H1 (cell line): Measurements from ENCODE around the gene ASPDH. TPM values are rescaled to one million over a fixed set of nuclear protein-coding genes. Genes with fewer than 3 reads are reported as not detected.
A peak's percentile ranks its signal among the peaks of the same experiment; 100 is the strongest.

ENCODE experiments used
- CTCF ChIA-PET: fragments of 300-600 bp; sonication (Branson Sonifier 250); formaldehyde crosslinking; loops from one replicate; lab custom pipeline; 2021; ENCODE audit not compliant: partially characterized antibody; lab: Charles Lee
- POLR2A ChIA-PET: fragments of 300-600 bp; sonication (Branson Sonifier 250); formaldehyde crosslinking; loops from one replicate; lab custom pipeline; 2021; ENCODE audit warnings: inconsistent platforms; ENCODE audit not compliant: partially characterized antibody; lab: Charles Lee
- DNase-seq, 2 experiments: peaks; one replicate each; pipeline versions ENCODE4 v3.0.0 to v3.0.0-alpha.2; 2010 to 2022; ENCODE audit warnings: low spot score in 2 of 2, low read depth in 1 of 2, mixed read lengths in 1 of 2
- FAIRE-seq: peaks from 2 replicates; lab custom pipeline; 2011; peaks lifted over from hg19 to GRCh38; lab: Jason Lieb, UNC
- H2AFZ ChIP-seq: 2 replicates; pipeline ENCODE4 v1.8.1; 2012; ENCODE audit warnings: low read length, inconsistent platforms
- H2AK5ac ChIP-seq: 2 replicates; pipeline ENCODE4 v1.6.1; 2013; ENCODE audit warnings: low read depth, low read length
- H2BK120ac ChIP-seq: replicated peaks from 2 replicates; pipeline ENCODE3; 2013; ENCODE audit warnings: low read depth, low read length, inconsistent platforms
- H2BK12ac ChIP-seq: 2 replicates; pipeline ENCODE4 v1.6.1; 2013; ENCODE audit warnings: low read depth, low read length
- H2BK15ac ChIP-seq: 2 replicates; pipeline ENCODE4 v1.6.1; 2013; ENCODE audit warnings: low read length
- H2BK20ac ChIP-seq: 2 replicates; pipeline ENCODE4 v1.6.1; 2013; ENCODE audit warnings: low read length
- H2BK5ac ChIP-seq: 2 replicates; pipeline ENCODE4 v1.6.1; 2013; ENCODE audit warnings: low read depth, low read length
- H3K14ac ChIP-seq: 2 replicates; pipeline ENCODE4 v1.6.1; 2013; ENCODE audit warnings: inconsistent platforms; ENCODE audit not compliant: insufficient read length
- H3K18ac ChIP-seq: 2 replicates; pipeline ENCODE4 v1.6.1; 2013; ENCODE audit warnings: low read length; ENCODE audit errors: extremely low read depth
- H3K23ac ChIP-seq: 2 replicates; pipeline ENCODE4 v1.6.1; 2013; ENCODE audit warnings: inconsistent platforms; ENCODE audit not compliant: insufficient read length
- H3K23me2 ChIP-seq: 2 replicates; pipeline ENCODE4 v1.6.1; 2013; ENCODE audit warnings: low read depth, low read length
- H3K27ac ChIP-seq: 2 replicates; pipeline ENCODE4 v1.6.1; 2011; ENCODE audit warnings: low read depth, low read length, inconsistent platforms
- H3K27me3 ChIP-seq, 4 experiments: replicated peaks in 1 of 4; 1 replicate in 1 of 4; 2 replicates in 3 of 4; pipeline versions ENCODE4 v1.6.1 to v1.8.1; 2011 to 2013; ENCODE audit warnings: low read length in 3 of 4, mild to moderate bottlenecking in 3 of 4, inconsistent platforms in 2 of 4, mixed read lengths in 2 of 4, moderate library complexity in 1 of 4; ENCODE audit not compliant: control insufficient read depth in 3 of 4, insufficient read depth in 3 of 4; ENCODE audit errors: extremely low read depth in 1 of 4
- H3K36me3 ChIP-seq, 4 experiments: 2 replicates each; pipeline versions ENCODE4 v1.6.1 to v1.8.1; 2011 to 2013; ENCODE audit warnings: mild to moderate bottlenecking in 4 of 4, low read length in 3 of 4, moderate library complexity in 2 of 4, control low read depth in 1 of 4, inconsistent platforms in 1 of 4; ENCODE audit not compliant: insufficient read depth in 4 of 4, control insufficient read depth in 2 of 4
- H3K4ac ChIP-seq: replicated peaks from 2 replicates; pipeline ENCODE3; 2013; ENCODE audit warnings: low read length, low read depth, mixed read lengths, inconsistent platforms; ENCODE audit not compliant: insufficient read length
- H3K4me1 ChIP-seq, 4 experiments: replicated peaks in 1 of 4; 1 replicate in 1 of 4; 2 replicates in 3 of 4; pipeline versions ENCODE4 v1.6.1 to v1.8.1; 2011 to 2013; ENCODE audit warnings: low read length in 3 of 4, inconsistent platforms in 2 of 4, mixed read lengths in 1 of 4; ENCODE audit not compliant: insufficient read depth in 4 of 4, control insufficient read depth in 3 of 4
- H3K4me2 ChIP-seq, 2 experiments: 2 replicates each; pipeline versions ENCODE4 v1.6.1 to v1.8.1; 2011 to 2013; ENCODE audit warnings: low read depth in 2 of 2, low read length in 2 of 2, control low read depth in 1 of 2, inconsistent platforms in 1 of 2, mild to moderate bottlenecking in 1 of 2; ENCODE audit not compliant: insufficient read depth in 1 of 2
- H3K4me3 ChIP-seq, 4 experiments: fragments of 200-600, 300-600 bp in 1 of 4; sonication (generic), shearing (Covaris generic), sonication (Bioruptor Twin) in 1 of 4; 2 replicates each; pipeline versions ENCODE4 v1.5.1 to v1.8.1; 2011 to 2016; ENCODE audit warnings: low read length in 4 of 4, low read depth in 3 of 4, control low read depth in 2 of 4, inconsistent platforms in 2 of 4, mild to moderate bottlenecking in 2 of 4, mixed read lengths in 1 of 4, moderate library complexity in 1 of 4; ENCODE audit not compliant: insufficient read depth in 2 of 4; ENCODE audit errors: extremely low read depth in 1 of 4
- H3K56ac ChIP-seq: replicated peaks from 2 replicates; pipeline ENCODE3; 2013; ENCODE audit warnings: low read depth, mild to moderate bottlenecking, mixed read lengths, low read length, inconsistent platforms; ENCODE audit not compliant: insufficient read length
- H3K79me1 ChIP-seq: 2 replicates; pipeline ENCODE4 v1.6.1; 2013; ENCODE audit warnings: low read depth, low read length, control low read depth
- H3K79me2 ChIP-seq, 2 experiments: 2 replicates each; pipeline versions ENCODE4 v1.6.1 to v1.8.1; 2012 to 2013; ENCODE audit warnings: low read length in 2 of 2, mild to moderate bottlenecking in 2 of 2, inconsistent platforms in 1 of 2; ENCODE audit not compliant: insufficient read depth in 2 of 2, control insufficient read depth in 1 of 2
- H3K9ac ChIP-seq, 4 experiments: replicated peaks in 1 of 4; 1 replicate in 1 of 4; 2 replicates in 3 of 4; pipeline versions ENCODE4 v1.6.1 to v1.8.1; 2011 to 2013; ENCODE audit warnings: low read depth in 3 of 4, low read length in 3 of 4, control low read depth in 2 of 4, mild to moderate bottlenecking in 2 of 4, moderate library complexity in 2 of 4, inconsistent platforms in 1 of 4; ENCODE audit errors: extremely low read depth in 1 of 4
- H3K9me3 ChIP-seq, 2 experiments: 2 replicates each; pipeline versions ENCODE4 v1.6.1 to v1.8.1; 2012 to 2013; ENCODE audit warnings: mild to moderate bottlenecking in 2 of 2, moderate library complexity in 2 of 2, control low read depth in 1 of 2, inconsistent platforms in 1 of 2, low read depth in 1 of 2, low read length in 1 of 2, mixed read lengths in 1 of 2; ENCODE audit not compliant: insufficient read depth in 2 of 2
- H4K20me1 ChIP-seq, 2 experiments: replicated peaks in 1 of 2; 2 replicates each; pipeline versions ENCODE3 to v1.8.1; 2011 to 2013; ENCODE audit warnings: inconsistent platforms in 2 of 2, low read length in 2 of 2, mild to moderate bottlenecking in 1 of 2; ENCODE audit not compliant: insufficient read depth in 2 of 2, control insufficient read depth in 1 of 2
- H4K5ac ChIP-seq: 2 replicates; pipeline ENCODE4 v1.6.1; 2013; ENCODE audit warnings: low read length, low read depth, mixed read lengths, inconsistent platforms; ENCODE audit not compliant: insufficient read length
- H4K8ac ChIP-seq: 2 replicates; pipeline ENCODE4 v1.8.0; 2013; ENCODE audit warnings: mild to moderate bottlenecking, moderate library complexity, low read length, inconsistent platforms; ENCODE audit not compliant: insufficient read depth; ENCODE audit errors: extremely low read depth
- H4K91ac ChIP-seq: replicated peaks from 2 replicates; pipeline ENCODE3; 2013; ENCODE audit warnings: low read length, mixed read lengths, inconsistent platforms; ENCODE audit not compliant: insufficient read length
- BACH1 ChIP-seq: IDR thresholded peaks from 2 replicates; pipeline ENCODE4 v1.6.1; 2012; ENCODE audit warnings: low read length, improper control_type of control experiment
- BCL11A ChIP-seq, 2 experiments: IDR thresholded peaks; one replicate each; pipeline ENCODE4 v1.6.1; 2011; ENCODE audit warnings: low read depth in 2 of 2, low read length in 2 of 2, mild to moderate bottlenecking in 2 of 2
- CBX8 ChIP-seq: fragments of 300-800, 300-1000 bp; sonication (generic); IDR thresholded peaks from 2 replicates; pipeline ENCODE4 v1.7.1; 2016; ENCODE audit warnings: low read depth, low read length, borderline replicate concordance
- CHD1 ChIP-seq: IDR thresholded peaks from 2 replicates; pipeline ENCODE4 v1.6.1; 2012; ENCODE audit warnings: low read depth, low read length, improper control_type of control experiment
- CHD2 ChIP-seq: IDR thresholded peaks from 2 replicates; pipeline ENCODE4 v1.6.1; 2012; ENCODE audit warnings: low read length, improper control_type of control experiment
- JUND ChIP-seq: IDR thresholded peaks from 2 replicates; pipeline ENCODE4 v1.6.1; 2011; ENCODE audit warnings: mild to moderate bottlenecking, improper control_type of control experiment, low read length
- RBBP5 ChIP-seq: IDR thresholded peaks from 2 replicates; pipeline ENCODE4 v1.7.1; 2012; ENCODE audit warnings: low read depth, mild to moderate bottlenecking, inconsistent platforms, low read length, moderate library complexity, borderline replicate concordance
- SIRT6 ChIP-seq: IDR thresholded peaks from one replicate; pipeline ENCODE4 v1.7.1; 2012; ENCODE audit warnings: low read length, inconsistent platforms
- SIX5 ChIP-seq: IDR thresholded peaks from 2 replicates; pipeline ENCODE4 v1.6.1; 2011; ENCODE audit warnings: mild to moderate bottlenecking, low read depth, low read length
- SP2 ChIP-seq: IDR thresholded peaks from 2 replicates; pipeline ENCODE4 v1.6.1; 2012; ENCODE audit warnings: mild to moderate bottlenecking, low read length, inconsistent platforms
- SP4 ChIP-seq: IDR thresholded peaks from 2 replicates; pipeline ENCODE4 v1.6.1; 2012; ENCODE audit warnings: low read length, inconsistent platforms
- TAF1 ChIP-seq: IDR thresholded peaks from 2 replicates; pipeline ENCODE4 v1.6.1; 2011; ENCODE audit warnings: mild to moderate bottlenecking, low read depth, low read length
- TEAD4 ChIP-seq: IDR thresholded peaks from 2 replicates; pipeline ENCODE4 v1.6.1; 2012; ENCODE audit warnings: low read depth, low read length, inconsistent platforms, mixed read lengths
- YY1 ChIP-seq: IDR thresholded peaks from 2 replicates; pipeline ENCODE4 v1.6.1; 2011; ENCODE audit warnings: low read depth, mild to moderate bottlenecking, low read length
- WGBS, 2 experiments: shearing (Covaris generic) in 1 of 2; methylation state at CpG; one replicate each; pipeline versions ENCODE4 v1.1.6 to v1.1.7; 2013 to 2015; ENCODE audit warnings: low lambda C conversion rate in 2 of 2, mixed read lengths in 2 of 2, inconsistent platforms in 1 of 2, low coverage in 1 of 2, missing lambda C conversion rate in 1 of 2; ENCODE audit not compliant: insufficient replicate concordance in 2 of 2, insufficient coverage in 1 of 2, insufficient read length in 1 of 2; ENCODE audit errors: extremely low coverage in 1 of 2, missing lambda C conversion rate in 1 of 2; 5-methylcytosine and 5-hydroxymethylcytosine counted together
- polyA plus RNA-seq, 7 experiments: library from polyadenylated mRNA; depleted of rRNA in 3 of 7; stranded (reverse) in 5 of 7; unstranded in 2 of 7; fragments of >200 nt in 5 of 7; fragments of 200-250 nt in 2 of 7; gene quantifications; 1 replicate in 5 of 7; 2 replicates in 1 of 7; 4 replicates in 1 of 7; pipeline versions ENCODE4 v1.2.1 to v1.2.3, GENCODE V29; 2011 to 2013; ENCODE audit warnings: missing spikeins in 2 of 7, mixed read lengths in 2 of 7
- total RNA-seq: library from RNA; stranded (reverse); fragmentation: NEBNext Ultra II Directional; extraction: Animal tissue kit (Norgen Biotek cat#: 25700); gene quantifications from 2 replicates; pipeline ENCODE4 v1.2.1, GENCODE V29; 2021
- TF ChIP-seq, protein P1 (sequence below): IDR thresholded peaks from 2 replicates; pipeline ENCODE4 v1.6.1; 2012; ENCODE audit warnings: inconsistent platforms

The ASPDH gene
- total and polyA plus RNA-seq, 2 of the 8 experiments (the other 6 are each of a cell fraction or from before 2014, with no cell fraction given), result not detected

DNA sequence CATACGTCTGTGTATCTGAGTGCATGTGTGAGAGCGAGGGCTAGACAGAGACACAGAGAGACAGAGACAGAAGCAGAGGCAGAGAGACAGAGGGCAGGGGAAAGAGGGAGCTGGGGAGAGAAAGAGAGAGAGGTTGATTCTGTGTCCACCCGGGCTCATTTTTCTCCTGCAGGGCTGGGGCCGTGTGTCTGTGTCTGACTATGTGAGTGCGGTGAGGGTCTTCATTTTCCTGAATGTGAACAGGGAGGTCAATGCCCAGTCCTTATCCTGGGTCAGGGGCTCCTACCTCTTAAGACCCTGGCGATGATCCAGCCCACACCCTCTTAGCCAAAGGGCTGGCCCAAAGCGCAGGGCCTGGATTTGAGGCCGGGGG lies 36.9 kb upstream of the ASPDH start:
- no peak overlapping the region for H3K14ac ChIP-seq
- no peak overlapping the region; the same call in 1 of the 2 replicates for H2BK5ac ChIP-seq
- H3K23ac ChIP-seq, result no peak overlapping the region
- H3K9ac ChIP-seq, result no peak overlapping the region
- no peak overlapping the region for H4K91ac ChIP-seq
- FAIRE-seq (no peak), DNase-seq (no peak)
- POLR2A ChIA-PET, result interaction anchor here (1.0 to 1.2 kb wide), 2 partner anchors 14 to 21 kb away, joined by 3 read pairs; no protein-coding TSS in a partner anchor
- peaks cover 0 to 38% (median 23%) of the 10 kb centered on the region in 4 experiments; a peak in 6 of 7 replicates for H3K27me3 ChIP-seq
- H4K20me1 ChIP-seq, result peaks cover 3 to 19% of the 10 kb centered on the region in 2 experiments
- no peak overlapping the region for H3K4ac ChIP-seq
- H3K79me1 ChIP-seq, result no peaks in the 10 kb centered on the region
- peak overlapping the region; percentile 74 to 94 for H3K4me2 ChIP-seq
- H3K56ac ChIP-seq, result no peak overlapping the region
- H2AK5ac ChIP-seq, result 0 out of 2 replicates have a peak overlapping the region, but pooled peaks have one; percentile 44
- H3K36me3 ChIP-seq, result no peaks in the 10 kb centered on the region
- CTCF ChIA-PET, result interaction anchor here (0.6 to 1.0 kb wide), 3 partner anchors 9 to 76 kb away, joined by 3 read pairs; no protein-coding TSS in a partner anchor
- H2BK20ac ChIP-seq, result no peak overlapping the region
- no peak overlapping the region for H4K5ac ChIP-seq
- no peaks in the 10 kb centered on the region for H3K9me3 ChIP-seq
- peaks cover 0 to 22% (median 6%) of the 10 kb centered on the region in 4 experiments; a peak in 6 of 7 replicates for H3K4me1 ChIP-seq
- no peak overlapping the region for H3K18ac ChIP-seq
- no peaks in the 10 kb centered on the region; a peak in 1 of 4 replicates for H3K79me2 ChIP-seq
- no peak overlapping the region for H4K8ac ChIP-seq
- no peak overlapping the region for H2BK120ac ChIP-seq
- H2BK15ac ChIP-seq, result no peak overlapping the region
- WGBS, 2 experiments, result 61% methylated on average over 5 of the region's 8 CpGs; no CpG with 5 or more reads in 1 of the 2 experiments
- H2BK12ac ChIP-seq, result peak overlapping the region; percentile 72; the same call in 1 of the 2 replicates
- no peak overlapping the region for H2AFZ ChIP-seq
- H3K23me2 ChIP-seq, result peaks cover 9% of the 10 kb centered on the region
- H3K27ac ChIP-seq, result no peak overlapping the region
- peak overlapping the region in 2 of 4 experiments; percentile 48 to 78; a peak in 3 of 8 replicates for H3K4me3 ChIP-seq
- TF ChIP-seq CHD1 (no peak), SP4 (no peak), SIX5 (no peak), TEAD4 (no peak), CBX8 (no peak), BCL11A (IDR thresholded peaks at IDR 0.05; ENCODE audit: low read depth in 2 of 2, low read length in 2 of 2) (no peak), RBBP5 (no peak), SIRT6 (no peak), YY1 (no peak), SP2 (no peak), CHD2 (no peak), JUND (no peak), TAF1 (no peak), BACH1 (no peak)
- TF ChIP-seq, protein P1, sequence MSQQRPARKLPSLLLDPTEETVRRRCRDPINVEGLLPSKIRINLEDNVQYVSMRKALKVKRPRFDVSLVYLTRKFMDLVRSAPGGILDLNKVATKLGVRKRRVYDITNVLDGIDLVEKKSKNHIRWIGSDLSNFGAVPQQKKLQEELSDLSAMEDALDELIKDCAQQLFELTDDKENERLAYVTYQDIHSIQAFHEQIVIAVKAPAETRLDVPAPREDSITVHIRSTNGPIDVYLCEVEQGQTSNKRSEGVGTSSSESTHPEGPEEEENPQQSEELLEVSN, result no peak
